ENCODE data around the gene ASCL1.

ASCL1 gene

GRCh38 chr12:102957339-102958050, at the start of gene ASCL1:
Gene ASCL1 (plus strand): TSS chr12:102957674. CDS start chr12:102958245, 571 bp downstream.
- H3K27ac ChIP-seq = no peak within 1 kb of the TSS
- DNase-seq (ENCODE audit: low read depth, low spot score) = no peak

- no peak overlapping the region for H3K27ac ChIP-seq
- DNase-seq (ENCODE audit: low read depth, low spot score) = no peak
These were observed 49.6 kb upstream of the ASCL1 start for GRCh38 chr12:102907918-102908317.

- no peak overlapping the region for H3K27ac ChIP-seq
- no peak for DNase-seq (ENCODE audit: low read depth, low spot score)
These were observed 47.3 kb upstream of the ASCL1 start for GRCh38 chr12:102910137-102910536.

GRCh38 chr12:102910792-102911191, 46.7 kb upstream of the ASCL1 start:
- H3K27ac ChIP-seq = no peak overlapping the region
- no peak for DNase-seq (ENCODE audit: low read depth, low spot score)

- no peak overlapping the region for H3K27ac ChIP-seq
- DNase-seq (ENCODE audit: low read depth, low spot score) = no peak
These were observed 46.2 kb upstream of the ASCL1 start for GRCh38 chr12:102911320-102911719.

GRCh38 chr12:102912258-102912657, 45.2 kb upstream of the ASCL1 start:
- no peak overlapping the region for H3K27ac ChIP-seq
- no peak for DNase-seq (ENCODE audit: low read depth, low spot score)

GRCh38 chr12:102913453-102914226, 43.8 kb upstream of the ASCL1 start:
- no peak overlapping the region for H3K27ac ChIP-seq
- DNase-seq (ENCODE audit: low read depth, low spot score) = no peak

GRCh38 chr12:102916252-102917025, 41.0 kb upstream of the ASCL1 start:
- DNase-seq (ENCODE audit: low read depth, low spot score) = no peak
- no peak overlapping the region for H3K27ac ChIP-seq

GRCh38 chr12:102917026-102917787, 40.3 kb upstream of the ASCL1 start, which contains the start of gene PAH:
Gene PAH (minus strand): TSS chr12:102917244. CDS start chr12:102917130, 114 bp downstream.
- DNase-seq (ENCODE audit: low read depth, low spot score) = no peak
- H3K27ac ChIP-seq = no peak within 1 kb of the TSS

GRCh38 chr12:102918840-102919239, 38.6 kb upstream of the ASCL1 start:
- no peak overlapping the region for H3K27ac ChIP-seq
- no peak for DNase-seq (ENCODE audit: low read depth, low spot score)

GRCh38 chr12:102920271-102920670, 37.2 kb upstream of the ASCL1 start:
- DNase-seq (ENCODE audit: low read depth, low spot score) = no peak
- H3K27ac ChIP-seq = no peak overlapping the region

- H3K27ac ChIP-seq = no peak overlapping the region
- no peak for DNase-seq (ENCODE audit: low read depth, low spot score)
These were observed 36.2 kb upstream of the ASCL1 start for GRCh38 chr12:102921240-102921639.

- H3K27ac ChIP-seq = no peak overlapping the region
- DNase-seq (ENCODE audit: low read depth, low spot score) = no peak
These were observed 30.3 kb upstream of the ASCL1 start for GRCh38 chr12:102927220-102927619.

- no peak overlapping the region for H3K27ac ChIP-seq
- no peak for DNase-seq (ENCODE audit: low read depth, low spot score)
These were observed 24.3 kb upstream of the ASCL1 start for GRCh38 chr12:102933168-102933567.

GRCh38 chr12:102939059-102939458, 18.4 kb upstream of the ASCL1 start:
- DNase-seq (ENCODE audit: low read depth, low spot score) = no peak

GRCh38 chr12:102939670-102940222, 17.7 kb upstream of the ASCL1 start:
- no peak for DNase-seq (ENCODE audit: low read depth, low spot score)
- H3K27ac ChIP-seq = no peak overlapping the region

More at GRCh38 chr12:102939059-102939458, 18.4 kb upstream of the ASCL1 start:
- H3K27ac ChIP-seq = no peak overlapping the region

- no peak for DNase-seq (ENCODE audit: low read depth, low spot score)
- H3K27ac ChIP-seq = no peak overlapping the region
These were observed 11.4 kb upstream of the ASCL1 start for GRCh38 chr12:102946042-102946441.

- no peak for DNase-seq (ENCODE audit: low read depth, low spot score)
- no peak overlapping the region for H3K27ac ChIP-seq
These were observed 8.5 kb upstream of the ASCL1 start for GRCh38 chr12:102948941-102949352.

GRCh38 chr12:102950107-102950949, 7.1 kb upstream of the ASCL1 start:
- DNase-seq (ENCODE audit: low read depth, low spot score) = no peak
- no peak overlapping the region for H3K27ac ChIP-seq
